ENCODE data around the gene RGS9BP.

- TF ChIP-seq CTCF (conservative IDR thresholded peaks at IDR 0.05), result no peak
- no peak for TF ChIP-seq EZH2 (IDR thresholded peaks at IDR 0.05; ENCODE audit: low read depth)
These were observed 23.9 kb upstream of the RGS9BP start for GRCh38 chr19:32651729-32652140.
